HEK293 (cell line): ENCODE data around the gene VCAM1.

ENCODE experiments used
- CTCF ChIA-PET: fragments of 350-600 bp; formaldehyde crosslinking; extraction: SDS; loops from one replicate; lab custom pipeline; 2021; ENCODE audit warnings: antibody characterized with exemption; lab: Yijun Ruan, JAX
- POLR2A ChIA-PET: fragments of 300-600 bp; formaldehyde crosslinking; extraction: SDS; loops from one replicate; lab custom pipeline; 2020; ENCODE audit warnings: antibody characterized with exemption, inconsistent platforms; lab: Yijun Ruan, JAX
- H3K27ac ChIP-seq: fragments of 200-500 bp; sonication (Bioruptor generic); 2 replicates; pipeline ENCODE4 v1.5.1; 2014; ENCODE audit warnings: low read depth, low read length, control low read depth, inconsistent platforms; ENCODE audit errors: extremely low read depth
- H3K36me3 ChIP-seq, 2 experiments: fragments of 200-500 bp in 1 of 2; sonication (Bioruptor generic) in 1 of 2; 1 replicate in 1 of 2; 2 replicates in 1 of 2; pipeline ENCODE4 v1.5.1; 2014 to 2017; ENCODE audit warnings: inconsistent platforms in 2 of 2, low read length in 2 of 2; ENCODE audit not compliant: control insufficient read depth in 2 of 2, insufficient read depth in 1 of 2
- H3K4me1 ChIP-seq: fragments of 200-500 bp; sonication (Bioruptor generic); 2 replicates; pipeline ENCODE4 v1.5.1; 2014; ENCODE audit warnings: mild to moderate bottlenecking, low read length, inconsistent platforms; ENCODE audit not compliant: control insufficient read depth, insufficient read depth
- H3K4me3 ChIP-seq: 2 replicates; pipeline ENCODE4 v1.5.1; 2011; ENCODE audit warnings: low read depth, mild to moderate bottlenecking, control low read depth, low read length, moderate library complexity
- H3K9me3 ChIP-seq: fragments of 200-500 bp; sonication (Bioruptor generic); 2 replicates; pipeline ENCODE4 v1.5.1; 2014; ENCODE audit warnings: low read depth, low read length, inconsistent platforms; ENCODE audit not compliant: control insufficient read depth, insufficient read depth
- HOXC10 ChIP-seq: sonication (generic); formaldehyde crosslinking; IDR thresholded peaks from 2 replicates; pipeline ENCODE4 v1.8.1; 2023; ENCODE audit warnings: mild to moderate bottlenecking, missing genetic modification reagents
- PATZ1 ChIP-seq: fragments of 450-650 bp; formaldehyde crosslinking; IDR thresholded peaks from 2 replicates; pipeline ENCODE4 v1.5.1; 2016; ENCODE audit warnings: missing biosample characterization, missing genetic modification characterization
- PRDM1 ChIP-seq: fragments of 450-650 bp; formaldehyde crosslinking; IDR thresholded peaks from 2 replicates; pipeline ENCODE4; 2016; ENCODE audit warnings: missing biosample characterization, missing genetic modification characterization
- REPIN1 ChIP-seq: fragments of 450-650 bp; formaldehyde crosslinking; IDR thresholded peaks from 2 replicates; pipeline ENCODE4 v1.5.1; 2017; ENCODE audit warnings: missing biosample characterization, missing genetic modification characterization, low read depth
- SP3 ChIP-seq: fragments of 450-650 bp; formaldehyde crosslinking; IDR thresholded peaks from 2 replicates; pipeline ENCODE4 v1.5.1; 2016; ENCODE audit warnings: missing biosample characterization, missing genetic modification characterization
- WT1 ChIP-seq: fragments of 450-650 bp; formaldehyde crosslinking; IDR thresholded peaks from 2 replicates; pipeline ENCODE4 v1.5.1; 2016; ENCODE audit warnings: missing biosample characterization, missing genetic modification characterization
- YY1 ChIP-seq: fragments of 450-650 bp; formaldehyde crosslinking; IDR thresholded peaks from 2 replicates; pipeline ENCODE4 v1.5.1; 2018; ENCODE audit warnings: missing biosample characterization, missing genetic modification characterization
- ZBTB11 ChIP-seq: fragments of 450-650 bp; formaldehyde crosslinking; conservative IDR thresholded peaks from 2 replicates; pipeline ENCODE4 v1.5.1; 2016; ENCODE audit warnings: low read depth, missing biosample characterization, missing genetic modification characterization
- ZBTB48 ChIP-seq: fragments of 450-650 bp; formaldehyde crosslinking; IDR thresholded peaks from 2 replicates; pipeline ENCODE4 v1.5.1; 2016; ENCODE audit warnings: missing biosample characterization, missing genetic modification characterization
- ZFP69B ChIP-seq: fragments of 450-650 bp; formaldehyde crosslinking; IDR thresholded peaks from 2 replicates; pipeline ENCODE4 v1.5.1; 2016; ENCODE audit warnings: missing biosample characterization, missing genetic modification characterization
- ZNF140 ChIP-seq: fragments of 450-650 bp; formaldehyde crosslinking; IDR thresholded peaks from 2 replicates; pipeline ENCODE4 v1.5.1; 2016; ENCODE audit warnings: missing biosample characterization, missing genetic modification characterization
- ZNF146 ChIP-seq: fragments of 450-650 bp; formaldehyde crosslinking; IDR thresholded peaks from 2 replicates; pipeline ENCODE4 v1.5.1; 2016; ENCODE audit warnings: missing biosample characterization, missing genetic modification characterization
- ZNF155 ChIP-seq: fragments of 450-650 bp; formaldehyde crosslinking; IDR thresholded peaks from 2 replicates; pipeline ENCODE4 v1.5.1; 2016; ENCODE audit warnings: missing biosample characterization, missing genetic modification characterization
- ZNF341 ChIP-seq: fragments of 450-650 bp; formaldehyde crosslinking; IDR thresholded peaks from 2 replicates; pipeline ENCODE4; 2016; ENCODE audit warnings: low read depth, missing biosample characterization, missing genetic modification characterization
- ZNF561 ChIP-seq: fragments of 450-650 bp; IDR thresholded peaks from 2 replicates; pipeline ENCODE4 v1.5.1; 2018; ENCODE audit warnings: missing biosample characterization, missing genetic modification characterization, borderline replicate concordance
- ZNF670 ChIP-seq: fragments of 450-650 bp; formaldehyde crosslinking; IDR thresholded peaks from 2 replicates; pipeline ENCODE4 v1.5.1; 2016; ENCODE audit warnings: missing biosample characterization, missing genetic modification characterization, low read depth
- ZNF747 ChIP-seq: fragments of 450-650 bp; formaldehyde crosslinking; IDR thresholded peaks from 2 replicates; pipeline ENCODE4 v1.5.1; 2016; ENCODE audit warnings: missing biosample characterization, missing genetic modification characterization
- ZSCAN23 ChIP-seq: fragments of 450-650 bp; formaldehyde crosslinking; IDR thresholded peaks from 2 replicates; pipeline ENCODE4 v1.5.1; 2016; ENCODE audit warnings: missing biosample characterization, missing genetic modification characterization
- TF ChIP-seq, protein P1 (sequence below): fragments of 450-650 bp; formaldehyde crosslinking; IDR thresholded peaks from 2 replicates; pipeline ENCODE4 v1.5.1; 2016; ENCODE audit warnings: missing biosample characterization, missing genetic modification characterization
- TF ChIP-seq, protein P2 (sequence below): fragments of 450-650 bp; formaldehyde crosslinking; IDR thresholded peaks from 2 replicates; pipeline ENCODE4 v1.5.1; 2017; ENCODE audit warnings: missing biosample characterization, missing genetic modification characterization

Gene VCAM1

DNA sequence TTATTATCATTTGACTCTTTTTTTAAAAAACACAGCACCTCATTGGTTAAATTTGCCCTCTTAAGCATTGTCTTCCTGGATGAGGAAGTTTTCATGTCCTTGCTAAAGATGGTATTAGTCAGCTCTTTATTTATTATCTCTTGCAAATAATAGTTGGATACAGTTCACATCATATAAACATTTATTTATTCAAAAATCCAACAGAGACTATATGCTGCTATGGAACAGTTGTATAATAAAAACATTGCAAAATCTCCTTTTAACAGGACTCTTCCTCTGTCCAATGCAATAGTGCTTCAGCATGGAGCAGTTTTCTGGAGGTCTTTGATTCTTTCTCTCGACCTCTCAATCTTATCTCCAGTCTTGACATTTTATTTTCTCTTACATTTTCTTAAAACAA is 49.5 kb upstream of the VCAM1 start (continued):
- TF ChIP-seq ZBTB11 (tag by site-specific recombination) (no peak), PATZ1 (tag by site-specific recombination) (no peak)

DNA sequence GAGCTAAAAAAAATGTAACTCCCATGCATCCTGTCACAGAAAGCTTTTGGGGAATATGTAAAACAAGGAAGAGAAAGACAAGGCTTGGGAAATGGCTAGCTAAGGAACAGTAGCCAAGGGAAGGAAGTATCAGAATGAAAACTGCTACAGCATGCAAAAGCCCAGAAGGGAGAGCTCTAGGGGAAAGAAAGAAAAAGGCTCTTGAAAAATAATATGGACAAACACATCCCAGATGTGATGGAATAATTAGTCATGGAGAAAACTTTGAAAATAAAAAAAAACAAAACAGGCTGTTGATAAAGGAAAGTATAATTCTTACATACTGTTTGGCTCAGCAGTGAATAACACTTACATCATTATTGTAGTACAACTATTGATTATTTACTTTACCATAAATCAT is 47.9 kb upstream of the VCAM1 start:
- TF ChIP-seq YY1 (tag by site-specific recombination) (no peak), ZNF155 (tag by site-specific recombination) (no peak), ZNF561 (tag by site-specific recombination) (no peak), ZNF747 (tag by site-specific recombination) (no peak), HOXC10 (CRISPR knock-in tag) (no peak), WT1 (tag by site-specific recombination) (no peak), ZFP69B (tag by site-specific recombination) (no peak), ZBTB48 (no peak), PRDM1 (tag by site-specific recombination) (no peak), ZNF140 (tag by site-specific recombination) (no peak), ZNF670 (tag by site-specific recombination) (no peak), SP3 (tag by site-specific recombination) (no peak), REPIN1 (tag by site-specific recombination) (no peak), ZNF341 (tag by site-specific recombination) (no peak), ZNF146 (tag by site-specific recombination) (no peak), ZSCAN23 (tag by site-specific recombination) (no peak)
- TF ChIP-seq, protein P1, sequence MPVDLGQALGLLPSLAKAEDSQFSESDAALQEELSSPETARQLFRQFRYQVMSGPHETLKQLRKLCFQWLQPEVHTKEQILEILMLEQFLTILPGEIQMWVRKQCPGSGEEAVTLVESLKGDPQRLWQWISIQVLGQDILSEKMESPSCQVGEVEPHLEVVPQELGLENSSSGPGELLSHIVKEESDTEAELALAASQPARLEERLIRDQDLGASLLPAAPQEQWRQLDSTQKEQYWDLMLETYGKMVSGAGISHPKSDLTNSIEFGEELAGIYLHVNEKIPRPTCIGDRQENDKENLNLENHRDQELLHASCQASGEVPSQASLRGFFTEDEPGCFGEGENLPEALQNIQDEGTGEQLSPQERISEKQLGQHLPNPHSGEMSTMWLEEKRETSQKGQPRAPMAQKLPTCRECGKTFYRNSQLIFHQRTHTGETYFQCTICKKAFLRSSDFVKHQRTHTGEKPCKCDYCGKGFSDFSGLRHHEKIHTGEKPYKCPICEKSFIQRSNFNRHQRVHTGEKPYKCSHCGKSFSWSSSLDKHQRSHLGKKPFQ (tag by site-specific recombination), result no peak
- TF ChIP-seq, protein P2, sequence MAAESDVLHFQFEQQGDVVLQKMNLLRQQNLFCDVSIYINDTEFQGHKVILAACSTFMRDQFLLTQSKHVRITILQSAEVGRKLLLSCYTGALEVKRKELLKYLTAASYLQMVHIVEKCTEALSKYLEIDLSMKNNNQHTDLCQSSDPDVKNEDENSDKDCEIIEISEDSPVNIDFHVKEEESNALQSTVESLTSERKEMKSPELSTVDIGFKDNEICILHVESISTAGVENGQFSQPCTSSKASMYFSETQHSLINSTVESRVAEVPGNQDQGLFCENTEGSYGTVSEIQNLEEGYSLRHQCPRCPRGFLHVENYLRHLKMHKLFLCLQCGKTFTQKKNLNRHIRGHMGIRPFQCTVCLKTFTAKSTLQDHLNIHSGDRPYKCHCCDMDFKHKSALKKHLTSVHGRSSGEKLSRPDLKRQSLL (tag by site-specific recombination), result no peak
- no peaks in the 10 kb centered on the region for H3K4me1 ChIP-seq
- H3K9me3 ChIP-seq, result no peaks in the 10 kb centered on the region
- ChIA-PET POLR2A (no interaction called here), CTCF (interaction anchor here (0.7 kb wide), 1 partner anchor 908 kb away, joined by 3 read pairs; no protein-coding TSS in a partner anchor)
- H3K36me3 ChIP-seq, result no peaks in the 10 kb centered on the region
- H3K27ac ChIP-seq, result no peak overlapping the region
- H3K4me3 ChIP-seq, result no peak overlapping the region
